GM21367 (cell line): ENCODE data around the gene ZNF70.

Source experiments
- ATAC-seq: cut with Tn5 transposase; IDR thresholded peaks from one replicate; pipeline ENCODE4 v1.9.1; 2021; ENCODE audit not compliant: unreplicated experiment

Gene ZNF70

GRCh38 chr22:23695571-23696325 is 55.2 kb downstream of the ZNF70 start:
- no peak for ATAC-seq

- ATAC-seq, result no peak
Observed at GRCh38 chr22:23695141-23695540, 55.8 kb downstream of the ZNF70 start.

GRCh38 chr22:23693979-23694680 is 56.8 kb downstream of the ZNF70 start:
- ATAC-seq, result no peak

- no peak for ATAC-seq
Observed at GRCh38 chr22:23692598-23693291, 58.2 kb downstream of the ZNF70 start.

- no peak for ATAC-seq
Observed at GRCh38 chr22:23691748-23692423, 59.0 kb downstream of the ZNF70 start.

- no peak for ATAC-seq
Observed at GRCh38 chr22:23690713-23691112, 60.2 kb downstream of the ZNF70 start, which contains the start of gene RGL4. Gene RGL4 (plus strand): TSS chr22:23691013. CDS start chr22:23692031, 1,018 bp downstream.

GRCh38 chr22:23689414-23689813 is 61.5 kb downstream of the ZNF70 start:
- no peak for ATAC-seq
